Measurements from ENCODE around the gene CELA2A.
A peak's percentile ranks its signal among the peaks of the same experiment; 100 is the strongest.

The CELA2A gene

DNA sequence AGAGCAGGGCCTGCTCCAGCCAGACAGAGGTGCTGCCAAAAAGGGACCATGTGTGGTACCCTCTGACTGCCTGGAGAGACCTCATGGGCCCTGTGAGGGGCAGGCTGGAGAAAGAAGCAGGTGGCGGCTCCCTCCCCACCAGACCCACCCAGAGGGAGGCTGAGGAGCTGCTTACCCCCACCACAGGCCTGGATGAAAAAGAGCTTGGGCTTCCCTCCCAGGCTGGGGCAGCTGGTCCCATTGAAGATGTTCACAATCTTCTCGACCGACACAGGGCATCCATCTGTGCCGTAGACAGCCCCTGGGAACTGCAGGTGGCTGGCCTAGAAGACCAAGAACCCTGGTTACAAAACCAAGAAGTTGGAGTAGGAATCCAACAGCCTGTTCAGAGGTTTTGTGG, 47.9 kb downstream of the CELA2A start:
- TF ChIP-seq ZFX (IDR thresholded peaks at IDR 0.05; ENCODE audit: borderline replicate concordance), result no peak
- TF ChIP-seq, protein P1, sequence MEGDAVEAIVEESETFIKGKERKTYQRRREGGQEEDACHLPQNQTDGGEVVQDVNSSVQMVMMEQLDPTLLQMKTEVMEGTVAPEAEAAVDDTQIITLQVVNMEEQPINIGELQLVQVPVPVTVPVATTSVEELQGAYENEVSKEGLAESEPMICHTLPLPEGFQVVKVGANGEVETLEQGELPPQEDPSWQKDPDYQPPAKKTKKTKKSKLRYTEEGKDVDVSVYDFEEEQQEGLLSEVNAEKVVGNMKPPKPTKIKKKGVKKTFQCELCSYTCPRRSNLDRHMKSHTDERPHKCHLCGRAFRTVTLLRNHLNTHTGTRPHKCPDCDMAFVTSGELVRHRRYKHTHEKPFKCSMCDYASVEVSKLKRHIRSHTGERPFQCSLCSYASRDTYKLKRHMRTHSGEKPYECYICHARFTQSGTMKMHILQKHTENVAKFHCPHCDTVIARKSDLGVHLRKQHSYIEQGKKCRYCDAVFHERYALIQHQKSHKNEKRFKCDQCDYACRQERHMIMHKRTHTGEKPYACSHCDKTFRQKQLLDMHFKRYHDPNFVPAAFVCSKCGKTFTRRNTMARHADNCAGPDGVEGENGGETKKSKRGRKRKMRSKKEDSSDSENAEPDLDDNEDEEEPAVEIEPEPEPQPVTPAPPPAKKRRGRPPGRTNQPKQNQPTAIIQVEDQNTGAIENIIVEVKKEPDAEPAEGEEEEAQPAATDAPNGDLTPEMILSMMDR (IDR thresholded peaks at IDR 0.05), result no peak
- H3K27ac ChIP-seq, result no peak overlapping the region

DNA sequence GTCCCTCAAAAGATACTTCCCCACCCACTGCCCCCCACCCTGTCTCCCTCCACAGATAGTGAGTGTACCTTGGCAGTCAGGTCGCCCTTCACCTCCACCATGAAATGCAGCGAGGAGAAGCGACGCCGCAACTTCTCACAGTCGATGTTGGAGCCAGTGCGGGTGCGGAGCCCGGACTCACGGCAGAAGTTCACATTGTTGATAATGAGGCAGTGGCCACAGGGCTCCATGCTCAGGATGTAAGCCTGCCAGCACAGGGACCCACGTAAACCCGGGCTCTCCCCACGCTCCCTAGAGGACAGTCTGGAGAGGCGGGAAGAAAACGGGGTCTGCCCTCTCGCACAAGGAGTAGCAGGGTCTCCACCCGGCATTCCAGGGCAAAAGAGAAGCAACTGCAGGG, 50.3 kb downstream of the CELA2A start:
- TF ChIP-seq, protein P1 (IDR thresholded peaks at IDR 0.05), result no peak
- no peak for TF ChIP-seq ZFX (IDR thresholded peaks at IDR 0.05; ENCODE audit: borderline replicate concordance)
- no peak overlapping the region for H3K27ac ChIP-seq

DNA sequence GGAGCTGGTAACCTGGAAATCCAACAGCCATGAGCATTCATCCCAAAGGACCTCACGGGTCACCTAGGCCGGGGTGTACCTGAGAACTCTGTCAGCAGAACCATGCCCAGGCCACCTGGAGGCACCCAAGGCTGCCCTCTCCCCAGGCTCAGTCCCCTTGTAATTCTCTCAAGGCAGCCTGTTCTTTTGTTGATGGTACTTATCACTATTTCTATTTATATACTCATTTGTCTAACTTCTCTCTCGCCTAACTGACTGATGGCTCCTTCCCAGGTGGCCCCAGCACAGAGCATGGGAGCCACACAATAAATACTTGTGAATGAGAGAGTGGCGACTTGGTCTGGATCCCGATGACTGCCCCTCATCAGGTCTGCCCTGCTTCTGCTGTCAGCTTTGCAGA, 50.7 kb downstream of the CELA2A start:
- no peak overlapping the region for H3K27ac ChIP-seq
- no peak for TF ChIP-seq ZFX (IDR thresholded peaks at IDR 0.05; ENCODE audit: borderline replicate concordance)
- TF ChIP-seq, protein P1 (IDR thresholded peaks at IDR 0.05), result no peak

DNA sequence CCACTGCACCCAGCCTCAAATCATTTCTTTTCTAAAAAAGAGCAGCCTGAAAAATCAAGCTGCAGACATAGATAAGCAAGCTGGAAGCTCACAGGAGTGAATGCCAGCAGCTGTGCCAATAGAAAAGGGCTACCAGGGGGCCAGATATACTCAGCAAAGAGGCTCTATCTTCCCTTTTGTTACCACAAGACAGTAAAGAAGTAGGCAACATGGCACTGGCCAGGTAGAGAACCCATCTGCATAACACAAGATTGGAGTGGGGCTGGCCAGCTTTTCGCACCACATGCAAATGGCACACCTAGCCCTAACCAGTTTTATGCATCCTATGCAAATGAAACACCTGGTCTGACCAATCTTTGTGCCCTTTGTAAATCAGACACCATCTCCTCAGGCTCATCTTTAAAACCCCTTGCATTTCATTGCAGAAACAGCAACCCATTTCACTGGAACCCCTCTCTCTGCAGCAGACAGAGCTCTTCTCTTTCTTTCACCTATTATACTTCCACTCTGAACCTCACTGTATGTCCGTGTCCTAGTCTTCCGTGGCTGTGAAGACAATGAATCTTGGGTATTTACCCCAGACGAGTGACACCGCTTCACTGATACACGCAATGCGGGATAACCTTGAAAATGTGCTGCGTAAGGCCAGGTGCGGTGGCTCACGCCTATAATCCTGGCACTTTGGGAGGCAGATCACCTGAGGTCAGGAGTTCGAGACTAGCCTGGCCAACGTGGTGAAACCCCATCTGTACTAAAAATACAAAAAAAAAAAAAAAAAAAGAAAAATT, 52.4 kb downstream of the CELA2A start:
- H3K27ac ChIP-seq, result 0 out of 2 replicates have a peak overlapping the region, but pooled peaks have one; percentile 3
- no peak for TF ChIP-seq ZFX (IDR thresholded peaks at IDR 0.05; ENCODE audit: borderline replicate concordance)
- TF ChIP-seq, protein P1 (IDR thresholded peaks at IDR 0.05), result no peak

DNA sequence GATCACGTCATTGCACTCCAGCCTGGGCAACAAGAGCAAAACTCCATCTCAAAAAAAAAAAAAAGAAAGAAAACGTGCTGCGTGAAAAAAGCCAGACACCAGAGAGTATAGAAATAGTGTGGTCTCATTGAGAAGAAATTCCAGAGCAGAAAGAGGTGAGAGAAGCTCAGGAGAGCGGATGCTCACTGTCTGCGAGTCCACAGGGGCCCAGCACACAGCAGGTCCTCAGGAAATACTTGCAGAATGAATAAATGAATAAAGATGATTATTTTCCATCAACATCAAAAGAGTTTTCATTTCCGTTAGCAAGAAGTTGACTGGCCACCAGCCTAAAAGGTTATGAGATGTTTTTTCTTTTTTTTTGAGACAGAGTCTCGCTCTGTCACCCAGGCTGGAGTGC, 53.1 kb downstream of the CELA2A start:
- no peak for TF ChIP-seq ZFX (IDR thresholded peaks at IDR 0.05; ENCODE audit: borderline replicate concordance)
- TF ChIP-seq, protein P1 (IDR thresholded peaks at IDR 0.05), result no peak
- H3K27ac ChIP-seq, result no peak overlapping the region

DNA sequence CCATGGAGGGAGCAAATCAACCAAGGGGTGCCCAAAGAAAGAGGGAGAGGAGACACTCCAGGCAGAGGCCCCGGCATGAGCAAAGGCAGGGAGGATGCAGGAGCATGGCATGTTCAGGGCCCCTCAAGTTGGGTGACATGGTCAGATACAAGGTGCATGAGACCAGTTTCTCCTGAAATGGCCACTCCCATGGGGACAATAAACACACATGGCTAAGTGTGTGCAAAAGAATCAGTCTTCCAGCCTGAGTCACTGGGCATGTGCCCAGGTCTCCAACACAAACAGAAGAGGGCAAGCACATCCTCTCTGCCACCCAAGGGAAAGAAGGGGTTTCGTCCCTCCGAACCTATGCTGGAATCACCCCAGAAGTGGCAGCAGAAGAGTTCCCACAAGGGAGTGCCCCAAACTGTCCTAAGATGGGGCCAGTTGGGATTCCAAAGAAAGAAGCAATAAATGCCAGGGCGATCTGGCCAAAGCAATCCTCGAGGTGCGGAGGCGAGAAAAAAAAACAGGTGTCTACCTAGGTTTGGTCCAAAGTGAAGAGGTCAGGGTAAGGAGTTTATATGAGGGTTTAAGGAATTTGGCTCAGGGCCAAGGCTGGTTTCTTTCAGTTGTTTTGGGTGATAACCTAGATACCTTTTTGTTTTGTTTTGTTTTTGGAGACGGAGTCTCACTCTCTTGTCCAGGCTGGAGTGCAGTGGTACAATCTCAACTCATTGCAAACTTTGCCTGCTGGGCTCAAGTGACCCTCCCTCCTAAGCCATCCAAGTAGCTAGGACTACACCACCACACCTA, 54.3 kb downstream of the CELA2A start:
- H3K27ac ChIP-seq, result no peak overlapping the region
- TF ChIP-seq ZFX (IDR thresholded peaks at IDR 0.05; ENCODE audit: borderline replicate concordance), result no peak
- TF ChIP-seq, protein P1 (IDR thresholded peaks at IDR 0.05), result no peak

DNA sequence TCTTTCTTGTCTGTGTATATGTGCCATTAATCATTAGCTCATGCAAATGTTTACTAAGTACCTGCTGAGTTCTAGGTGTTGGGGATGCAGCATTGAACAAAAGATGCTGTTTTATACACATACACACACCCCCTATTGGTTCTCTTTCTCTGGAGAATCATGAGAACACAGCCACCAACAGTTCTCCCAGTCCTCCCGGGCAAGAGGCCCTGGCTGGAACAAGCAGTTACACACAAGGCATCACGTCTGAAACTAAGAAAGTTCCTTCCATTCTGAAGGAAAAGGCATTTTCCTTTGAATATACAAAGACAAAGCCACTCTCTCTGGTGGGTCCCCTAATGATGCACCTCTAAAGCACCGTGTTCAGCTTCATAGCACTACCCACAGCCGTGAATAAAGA, 56.7 kb downstream of the CELA2A start:
- peak overlapping the region; percentile 32 for H3K27ac ChIP-seq
- TF ChIP-seq, protein P1 (IDR thresholded peaks at IDR 0.05), result no peak
- TF ChIP-seq ZFX (IDR thresholded peaks at IDR 0.05; ENCODE audit: borderline replicate concordance), result no peak

All from 22Rv1 (cell line).